Measurements from ENCODE around the gene LRRC45. TPM values are rescaled to one million over a fixed set of nuclear protein-coding genes. Genes with fewer than 3 reads are reported as not detected.

The LRRC45 gene
- total and polyA plus RNA-seq, 2 donors (not counting 3 experiments of a cell fraction or from before 2014, with no cell fraction given): 7.6 to 22.9 TPM

- dilution Hi-C loops (cut with MboI; ENCODE audit: extremely low pct_ligation_motif_present, low sequenced_read_pairs): no loop called here
- BruUV-seq (replicated peaks): no TSS peak
- Histone ChIP-seq H4K20me1 (replicated peaks; ENCODE audit: control insufficient read depth, extremely low read depth, insufficient read depth, low read length) (no peaks in the 10 kb centered on the region), H3K27ac (ENCODE audit: insufficient read depth, low read depth, low read length) (no peak overlapping the region), H2AFZ (ENCODE audit: low read depth, low read length) (no peak overlapping the region), H3K79me2 (ENCODE audit: control insufficient read depth, insufficient read depth, low read length) (peaks cover 14% of the 10 kb centered on the region), H3K4me3 (replicated peaks in 1 of 3; ENCODE audit: insufficient read depth in 1 of 3, low read depth in 1 of 3, low read length in 3 of 3) (no peak overlapping the region), H3K9ac (replicated peaks; ENCODE audit: extremely low read depth, insufficient read depth, low read length) (no peak overlapping the region), H3K9me3 (replicated peaks; ENCODE audit: control insufficient read depth, insufficient read depth, low read length) (no peaks in the 10 kb centered on the region), H3K4me2 (ENCODE audit: insufficient read depth, low read length) (no peak overlapping the region), H3K9me1 (replicated peaks; ENCODE audit: control insufficient read depth, extremely low read depth, insufficient read depth, low read length) (no peaks in the 10 kb centered on the region), H3K27me3 (ENCODE audit: control insufficient read depth in 2 of 2, insufficient read depth in 2 of 2, low read length in 2 of 2) (no peaks in the 10 kb centered on the region), H3K4me1 (ENCODE audit: control insufficient read depth, extremely low read depth, insufficient read depth, low read length) (peaks cover 15% of the 10 kb centered on the region), H3K36me3 (ENCODE audit: control insufficient read depth in 2 of 2, extremely low read depth in 1 of 2, insufficient read depth in 2 of 2, low read length in 2 of 2) (peaks cover 0 to 28% of the 10 kb centered on the region in 2 experiments)
- POLR2A ChIA-PET: no interaction called here
- intact Hi-C loops (cut with micrococcal nuclease): no loop called here
- FAIRE-seq (no peak), DNase-seq (ENCODE audit: low read depth, low spot score) (no peak)
- CTCF ChIA-PET: interaction anchor here (1.0 to 1.2 kb wide), 2 partner anchors 32 to 104 kb away, joined by 3 read pairs; no protein-coding TSS in a partner anchor
- TF ChIP-seq FOS (IDR thresholded peaks at IDR 0.05; ENCODE audit: borderline replicate concordance, insufficient read depth, low read length) (no peak), JUN (IDR thresholded peaks at IDR 0.05; ENCODE audit: borderline replicate concordance, insufficient read depth, insufficient read length, low read depth) (no peak), MYC (IDR thresholded peaks at IDR 0.05; ENCODE audit: low read depth, low read length) (no peak), MAX (IDR thresholded peaks at IDR 0.05; ENCODE audit: insufficient read depth, insufficient read length) (no peak), POLR2AphosphoS5 (IDR thresholded peaks at IDR 0.05; ENCODE audit: insufficient read depth, low read depth, low read length) (no peak), EZH2 (IDR thresholded peaks at IDR 0.05; ENCODE audit: borderline replicate concordance, low read depth, low read length, severe bottlenecking) (no peak), GATA2 (IDR thresholded peaks at IDR 0.05; ENCODE audit: insufficient read depth, insufficient read length, low read depth, low read length) (no peak), POLR2A (IDR thresholded peaks at IDR 0.05; ENCODE audit: low read depth, low read length) (no peak)
- TF ChIP-seq, protein P1, sequence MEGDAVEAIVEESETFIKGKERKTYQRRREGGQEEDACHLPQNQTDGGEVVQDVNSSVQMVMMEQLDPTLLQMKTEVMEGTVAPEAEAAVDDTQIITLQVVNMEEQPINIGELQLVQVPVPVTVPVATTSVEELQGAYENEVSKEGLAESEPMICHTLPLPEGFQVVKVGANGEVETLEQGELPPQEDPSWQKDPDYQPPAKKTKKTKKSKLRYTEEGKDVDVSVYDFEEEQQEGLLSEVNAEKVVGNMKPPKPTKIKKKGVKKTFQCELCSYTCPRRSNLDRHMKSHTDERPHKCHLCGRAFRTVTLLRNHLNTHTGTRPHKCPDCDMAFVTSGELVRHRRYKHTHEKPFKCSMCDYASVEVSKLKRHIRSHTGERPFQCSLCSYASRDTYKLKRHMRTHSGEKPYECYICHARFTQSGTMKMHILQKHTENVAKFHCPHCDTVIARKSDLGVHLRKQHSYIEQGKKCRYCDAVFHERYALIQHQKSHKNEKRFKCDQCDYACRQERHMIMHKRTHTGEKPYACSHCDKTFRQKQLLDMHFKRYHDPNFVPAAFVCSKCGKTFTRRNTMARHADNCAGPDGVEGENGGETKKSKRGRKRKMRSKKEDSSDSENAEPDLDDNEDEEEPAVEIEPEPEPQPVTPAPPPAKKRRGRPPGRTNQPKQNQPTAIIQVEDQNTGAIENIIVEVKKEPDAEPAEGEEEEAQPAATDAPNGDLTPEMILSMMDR (IDR thresholded peaks at IDR 0.05; ENCODE audit: extremely low read depth in 1 of 2, insufficient read depth in 1 of 2, low read depth in 1 of 2, low read length in 2 of 2): no peak
Measured at GRCh38 chr17:82062984-82063368, 39.9 kb downstream of the LRRC45 start.

Measured in endothelial cell of umbilical vein (primary cell).